ENCODE results near the gene FBXL7. TPM values are rescaled to one million over a fixed set of nuclear protein-coding genes. Genes with fewer than 3 reads are reported as not detected.
A peak's percentile ranks its signal among the peaks of the same experiment; 100 is the strongest.

The FBXL7 gene
- total RNA-seq, 1 experiment from 2014 or later: 3.1 TPM

- in situ Hi-C loops (cut with HindIII; ENCODE audit: low pct_unique_long_range_greater_than_20kb, low sequenced_read_pairs): no loop called here
- DNase-seq (ENCODE audit: low read depth): no peak
These were observed 3.1 kb upstream of the FBXL7 start for GRCh38 chr5:15496886-15497285.

- DNase-seq (ENCODE audit: low read depth): peak; percentile 46
- in situ Hi-C loops (cut with HindIII; ENCODE audit: low pct_unique_long_range_greater_than_20kb, low sequenced_read_pairs): no loop called here
These were observed 483 bp downstream of the FBXL7 start for GRCh38 chr5:15500325-15501001.

GRCh38 chr5:15501091-15501791 lies 1.3 kb downstream of the FBXL7 start:
- in situ Hi-C loops (cut with HindIII; ENCODE audit: low pct_unique_long_range_greater_than_20kb, low sequenced_read_pairs): no loop called here
- DNase-seq (ENCODE audit: low read depth): peak; percentile 60

GRCh38 chr5:15502208-15502607 lies 2.2 kb downstream of the FBXL7 start:
- DNase-seq (ENCODE audit: low read depth): no peak
- in situ Hi-C loops (cut with HindIII; ENCODE audit: low pct_unique_long_range_greater_than_20kb, low sequenced_read_pairs): no loop called here

GRCh38 chr5:15506146-15506545 lies 6.2 kb downstream of the FBXL7 start:
- in situ Hi-C loops (cut with HindIII; ENCODE audit: low pct_unique_long_range_greater_than_20kb, low sequenced_read_pairs): no loop called here
- DNase-seq (ENCODE audit: low read depth): no peak

- in situ Hi-C loops (cut with HindIII; ENCODE audit: low pct_unique_long_range_greater_than_20kb, low sequenced_read_pairs): no loop called here
- DNase-seq (ENCODE audit: low read depth): no peak
These were observed 6.9 kb downstream of the FBXL7 start for GRCh38 chr5:15506897-15507296.

- no peak for DNase-seq (ENCODE audit: low read depth)
- in situ Hi-C loops (cut with HindIII; ENCODE audit: low pct_unique_long_range_greater_than_20kb, low sequenced_read_pairs): no loop called here
These were observed 10.1 kb downstream of the FBXL7 start for GRCh38 chr5:15510092-15510491.

GRCh38 chr5:15510831-15511230 lies 10.9 kb downstream of the FBXL7 start:
- in situ Hi-C loops (cut with HindIII; ENCODE audit: low pct_unique_long_range_greater_than_20kb, low sequenced_read_pairs): no loop called here
- no peak for DNase-seq (ENCODE audit: low read depth)

- DNase-seq (ENCODE audit: low read depth): no peak
- in situ Hi-C loops (cut with HindIII; ENCODE audit: low pct_unique_long_range_greater_than_20kb, low sequenced_read_pairs): no loop called here
These were observed 13.5 kb downstream of the FBXL7 start for GRCh38 chr5:15513431-15513830.

- DNase-seq (ENCODE audit: low read depth): no peak
- in situ Hi-C loops (cut with HindIII; ENCODE audit: low pct_unique_long_range_greater_than_20kb, low sequenced_read_pairs): no loop called here
These were observed 13.9 kb downstream of the FBXL7 start for GRCh38 chr5:15513911-15514310.

- in situ Hi-C loops (cut with HindIII; ENCODE audit: low pct_unique_long_range_greater_than_20kb, low sequenced_read_pairs): no loop called here
- DNase-seq (ENCODE audit: low read depth): no peak
These were observed 15.2 kb downstream of the FBXL7 start for GRCh38 chr5:15515229-15515628.

- in situ Hi-C loops (cut with HindIII; ENCODE audit: low pct_unique_long_range_greater_than_20kb, low sequenced_read_pairs): no loop called here
- no peak for DNase-seq (ENCODE audit: low read depth)
These were observed 16.5 kb downstream of the FBXL7 start for GRCh38 chr5:15516486-15516885.

GRCh38 chr5:15518786-15519185 lies 18.8 kb downstream of the FBXL7 start:
- DNase-seq (ENCODE audit: low read depth): no peak
- in situ Hi-C loops (cut with HindIII; ENCODE audit: low pct_unique_long_range_greater_than_20kb, low sequenced_read_pairs): no loop called here

- no peak for DNase-seq (ENCODE audit: low read depth)
- in situ Hi-C loops (cut with HindIII; ENCODE audit: low pct_unique_long_range_greater_than_20kb, low sequenced_read_pairs): no loop called here
These were observed 20.9 kb downstream of the FBXL7 start for GRCh38 chr5:15520856-15521255.

- in situ Hi-C loops (cut with HindIII; ENCODE audit: low pct_unique_long_range_greater_than_20kb, low sequenced_read_pairs): no loop called here
- DNase-seq (ENCODE audit: low read depth): no peak
These were observed 21.6 kb downstream of the FBXL7 start for GRCh38 chr5:15521381-15522186.

GRCh38 chr5:15522187-15522520 lies 22.2 kb downstream of the FBXL7 start:
- in situ Hi-C loops (cut with HindIII; ENCODE audit: low pct_unique_long_range_greater_than_20kb, low sequenced_read_pairs): no loop called here
- DNase-seq (ENCODE audit: low read depth): no peak

GRCh38 chr5:15524712-15525111 lies 24.7 kb downstream of the FBXL7 start:
- in situ Hi-C loops (cut with HindIII; ENCODE audit: low pct_unique_long_range_greater_than_20kb, low sequenced_read_pairs): no loop called here
- no peak for DNase-seq (ENCODE audit: low read depth)

GRCh38 chr5:15525703-15526275 lies 25.8 kb downstream of the FBXL7 start:
- DNase-seq (ENCODE audit: low read depth): no peak
- in situ Hi-C loops (cut with HindIII; ENCODE audit: low pct_unique_long_range_greater_than_20kb, low sequenced_read_pairs): no loop called here

GRCh38 chr5:15526413-15526812 lies 26.4 kb downstream of the FBXL7 start:
- no peak for DNase-seq (ENCODE audit: low read depth)
- in situ Hi-C loops (cut with HindIII; ENCODE audit: low pct_unique_long_range_greater_than_20kb, low sequenced_read_pairs): no loop called here

Measured in Caki2 (cell line).